HepG2 (cell line): ENCODE data around the gene TRIO. TPM values are rescaled to one million over a fixed set of nuclear protein-coding genes. Genes with fewer than 3 reads are reported as not detected.

ENCODE experiments used
- ATAC-seq: fragments of 200-7000 bp; cut with Tn5 transposase; 3 replicates; pipeline ENCODE4 v1.9.1; 2020; ENCODE audit warnings: mild to moderate bottlenecking, moderate library complexity
- BruUV-seq: library from RNA; stranded (reverse); fragments of 400-500 nt; replicated peaks from 2 replicates; lab custom pipeline; 2021; lab: Mats Ljungman, UMichigan
- CTCF ChIA-PET: fragments of 300-600 bp; formaldehyde crosslinking; extraction: SDS; loops from one replicate; lab custom pipeline; 2021; ENCODE audit warnings: low total read pairs, inconsistent platforms, low intra/inter-chr PET ratio; lab: Yijun Ruan, JAX
- POLR2A ChIA-PET: fragments of 350-600 bp; sonication (Branson Sonifier 250); formaldehyde crosslinking; loops from one replicate; lab custom pipeline; 2020; ENCODE audit warnings: antibody characterized with exemption, inconsistent platforms; lab: Yijun Ruan, JAX
- DNase-seq: peaks from one replicate; pipeline ENCODE4 v3.0.0-alpha.2; 2015; ENCODE audit warnings: low spot score
- FAIRE-seq: peaks from 3 replicates; lab custom pipeline; 2011; peaks lifted over from hg19 to GRCh38; lab: Jason Lieb, UNC
- H2AFZ ChIP-seq: one replicate; pipeline ENCODE4 v1.6.1; 2011; ENCODE audit warnings: low read length, inconsistent platforms
- H3K27ac ChIP-seq: fragments of 300-600 bp; 3 replicates; pipeline ENCODE4 v1.8.0; 2011; ENCODE audit warnings: mixed run types, mild to moderate bottlenecking, mixed read lengths, low read length, inconsistent platforms; ENCODE audit not compliant: insufficient read depth; ENCODE audit errors: extremely low read length
- H3K27me3 ChIP-seq, 2 experiments: fragments of 200-600 bp in 1 of 2; 2 replicates in 1 of 2; 3 replicates in 1 of 2; pipeline versions ENCODE4 v1.6.0 to v1.8.0; 2011; ENCODE audit warnings: low read length in 2 of 2, mild to moderate bottlenecking in 2 of 2, moderate library complexity in 2 of 2, inconsistent platforms in 1 of 2; ENCODE audit not compliant: insufficient read depth in 2 of 2, control insufficient read depth in 1 of 2
- H3K36me3 ChIP-seq, 2 experiments: fragments of 200-600 bp in 1 of 2; replicated peaks in 1 of 2; 2 replicates in 1 of 2; 3 replicates in 1 of 2; pipeline versions ENCODE4 v1.5.1 to v1.8.0; 2011; ENCODE audit warnings: low read length in 2 of 2, inconsistent platforms in 1 of 2; ENCODE audit not compliant: insufficient read depth in 2 of 2, control insufficient read depth in 1 of 2
- H3K4me1 ChIP-seq: 2 replicates; pipeline ENCODE4 v1.5.1; 2012; ENCODE audit warnings: low read length, inconsistent platforms; ENCODE audit not compliant: insufficient read depth
- H3K4me2 ChIP-seq: 2 replicates; pipeline ENCODE4 v1.6.0; 2011; ENCODE audit warnings: low read depth, low read length, inconsistent platforms
- H3K4me3 ChIP-seq, 3 experiments: fragments of 200-600 bp in 1 of 3; sonication (generic), shearing (Covaris generic) in 1 of 3; replicated peaks in 1 of 3; 2 replicates each; pipeline ENCODE4 v1.5.1; 2011 to 2016; ENCODE audit warnings: low read length in 3 of 3, inconsistent platforms in 2 of 3, low read depth in 2 of 3, mild to moderate bottlenecking in 2 of 3, control low read depth in 1 of 3, mixed read lengths in 1 of 3; ENCODE audit not compliant: insufficient read depth in 1 of 3
- H3K79me2 ChIP-seq: one replicate; pipeline ENCODE4 v1.6.1; 2011; ENCODE audit warnings: low read length, inconsistent platforms; ENCODE audit not compliant: insufficient read depth
- H3K9ac ChIP-seq: 2 replicates; pipeline ENCODE4 v1.6.0; 2011; ENCODE audit warnings: mild to moderate bottlenecking, low read depth, low read length, inconsistent platforms; ENCODE audit not compliant: insufficient read depth
- H3K9me3 ChIP-seq: 2 replicates; pipeline ENCODE4 v1.5.1; 2012; ENCODE audit warnings: mild to moderate bottlenecking, low read length
- H4K20me1 ChIP-seq: 2 replicates; pipeline ENCODE4 v1.6.0; 2011; ENCODE audit warnings: inconsistent platforms, mild to moderate bottlenecking, low read length, moderate library complexity; ENCODE audit not compliant: insufficient read depth
- DMTF1 ChIP-seq: sonication (generic); formaldehyde crosslinking; IDR thresholded peaks from 2 replicates; pipeline ENCODE4 v1.4.0; 2020; ENCODE audit warnings: mild to moderate bottlenecking, missing genetic modification reagents
- DZIP1 ChIP-seq: sonication (generic); formaldehyde crosslinking; IDR thresholded peaks from 2 replicates; pipeline ENCODE4 v1.5.0; 2020; ENCODE audit warnings: mild to moderate bottlenecking, missing genetic modification reagents
- ELF3 ChIP-seq: IDR thresholded peaks from 2 replicates; pipeline ENCODE4 v1.6.1; 2016; ENCODE audit warnings: missing genetic modification reagents, missing compliant biosample characterization
- ETV5 ChIP-seq: IDR thresholded peaks from 2 replicates; pipeline ENCODE4 v1.6.1; 2018; ENCODE audit warnings: missing biosample characterization, missing genetic modification reagents, inconsistent platforms, borderline replicate concordance
- HNRNPUL1 ChIP-seq: fragments of 200-400 bp; formaldehyde crosslinking; IDR thresholded peaks from 2 replicates; pipeline ENCODE4 v1.6.1; 2017; ENCODE audit warnings: low read depth, mild to moderate bottlenecking, low read length, moderate library complexity
- HOXA5 ChIP-seq: sonication (generic); formaldehyde crosslinking; IDR thresholded peaks from 2 replicates; pipeline ENCODE4 v1.4.0; 2020; ENCODE audit warnings: missing genetic modification reagents
- RFXAP ChIP-seq: sonication (generic); formaldehyde crosslinking; IDR thresholded peaks from 2 replicates; pipeline ENCODE4 v1.4.0; 2020; ENCODE audit warnings: missing genetic modification reagents, borderline replicate concordance
- SP2 ChIP-seq: sonication (generic); formaldehyde crosslinking; IDR thresholded peaks from 2 replicates; pipeline ENCODE4 v1.5.1; 2020; ENCODE audit warnings: mild to moderate bottlenecking, missing genetic modification reagents
- TSC22D2 ChIP-seq: sonication (generic); formaldehyde crosslinking; IDR thresholded peaks from 2 replicates; pipeline ENCODE4 v1.5.1; 2020; ENCODE audit warnings: missing genetic modification reagents, mild to moderate bottlenecking, borderline replicate concordance
- ZFP1 ChIP-seq: IDR thresholded peaks from 2 replicates; pipeline ENCODE4 v1.6.1; 2016
- ZMYM2 ChIP-seq: sonication (generic); formaldehyde crosslinking; IDR thresholded peaks from 2 replicates; pipeline ENCODE4 v1.8.0; 2022; ENCODE audit warnings: mild to moderate bottlenecking, missing genetic modification reagents
- ZNF205 ChIP-seq: IDR thresholded peaks from 2 replicates; pipeline ENCODE4 v1.6.1; 2018; ENCODE audit warnings: missing biosample characterization, missing genetic modification reagents
- ZNF468 ChIP-seq: sonication (generic); formaldehyde crosslinking; IDR thresholded peaks from 2 replicates; pipeline ENCODE4 v1.8.0; 2022; ENCODE audit warnings: mild to moderate bottlenecking, moderate library complexity, missing genetic modification reagents
- ZNF670 ChIP-seq: sonication (generic); formaldehyde crosslinking; IDR thresholded peaks from 2 replicates; pipeline ENCODE4 v1.8.0; 2022; ENCODE audit warnings: mild to moderate bottlenecking, missing genetic modification reagents, borderline replicate concordance
- ZNF768 ChIP-seq: sonication (generic); formaldehyde crosslinking; IDR thresholded peaks from 2 replicates; pipeline ENCODE4 v1.4.0; 2020; ENCODE audit warnings: missing genetic modification reagents
- ZSCAN25 ChIP-seq: sonication (generic); formaldehyde crosslinking; IDR thresholded peaks from 2 replicates; pipeline ENCODE4 v1.8.0; 2022; ENCODE audit warnings: mild to moderate bottlenecking, missing genetic modification reagents
- WGBS: methylation state at CpG from one replicate; pipeline ENCODE4 v1.1.6; 2017; ENCODE audit warnings: low lambda C conversion rate; 5-methylcytosine and 5-hydroxymethylcytosine counted together
- in situ Hi-C: cut with HindIII; loops from 2 replicates; pipeline ENCODE4 v1.10.0; 2017; ENCODE audit warnings: low pct_unique_long_range_greater_than_20kb; ENCODE audit not compliant: extremely low pct_ligation_motif_present
- intact Hi-C: fragments of 100-400 bp; cut with micrococcal nuclease; formaldehyde crosslinking; loops from one replicate; pipeline ENCODE4 v1.10.0; 2022; ENCODE audit not compliant: unreplicated experiment
- polyA plus RNA-seq, 8 experiments: library from polyadenylated mRNA; depleted of rRNA in 3 of 8; stranded (reverse) in 7 of 8; unstranded in 1 of 8; fragments of >200 nt; fragmentation: Illumina TruSeq in 4 of 8; extraction: Trizol in 4 of 8; gene quantifications; 2 replicates each; pipeline versions ENCODE4 v1.2.1 to v1.2.3, GENCODE V29; 2011 to 2016; ENCODE audit warnings: low read depth in 4 of 8, missing spikeins in 1 of 8, mixed read lengths in 1 of 8; ENCODE audit not compliant: insufficient read depth in 1 of 8
- total RNA-seq, 5 experiments: library from RNA; depleted of rRNA; stranded (reverse); fragments of >200 nt; fragmentation: Illumina TruSeq; extraction: Trizol; gene quantifications; 2 replicates each; pipeline ENCODE4 v1.2.3, GENCODE V29; 2016; ENCODE audit warnings: low read depth in 1 of 5
- TF ChIP-seq, protein P1 (sequence below): sonication (generic); formaldehyde crosslinking; IDR thresholded peaks from 2 replicates; pipeline ENCODE4 v1.4.0; 2020; ENCODE audit warnings: mild to moderate bottlenecking, missing genetic modification reagents

TRIO gene
- total and polyA plus RNA-seq, 2 of the 13 experiments (the other 11 are each of a cell fraction or from before 2014, with no cell fraction given): 45.2 to 45.9 TPM

DNA sequence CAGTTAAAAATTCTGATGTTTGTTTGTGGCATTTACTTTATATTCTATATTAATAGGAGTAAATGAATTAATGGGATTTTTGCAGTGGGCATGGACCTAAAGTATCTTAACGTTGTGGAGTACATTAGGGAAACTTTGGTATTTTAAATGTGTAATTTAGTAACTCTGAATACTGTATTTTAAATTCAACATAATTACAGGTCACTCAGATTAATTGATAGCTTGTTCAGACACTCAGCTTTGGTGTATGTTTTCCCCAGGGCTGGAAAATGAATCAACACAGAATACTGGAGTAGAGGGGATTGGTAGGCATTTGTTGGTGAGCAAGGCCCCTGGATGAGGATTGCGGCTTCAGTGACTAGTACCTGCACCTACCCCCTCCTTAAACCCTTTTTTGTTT, 117.5 kb downstream of the TRIO start:
- no peak overlapping the region for H2AFZ ChIP-seq

GRCh38 chr5:14261235-14261634, 118.1 kb downstream of the TRIO start:
- ATAC-seq (no peak), FAIRE-seq (no peak), DNase-seq (no peak)
- no peak overlapping the region for H3K9ac ChIP-seq
- 90% methylated on average over 4 of the region's 5 CpGs for WGBS
- no peak overlapping the region for H3K27ac ChIP-seq
- POLR2A ChIA-PET: no interaction called here
- no peak overlapping the region for H3K4me2 ChIP-seq
- peaks cover 81% of the 10 kb centered on the region for H3K79me2 ChIP-seq
- no peak overlapping the region for H3K4me3 ChIP-seq
- H3K36me3 ChIP-seq: no peaks in the 10 kb centered on the region
- peaks cover 55% of the 10 kb centered on the region for H3K4me1 ChIP-seq
- CTCF ChIA-PET: no interaction called here
- no peaks in the 10 kb centered on the region for H3K9me3 ChIP-seq
- in situ Hi-C loops: loop anchor here (10.0 kb wide), 1 partner anchor 116 kb away; the partner anchor contains the start of gene TRIO
- H4K20me1 ChIP-seq: peaks cover 17% of the 10 kb centered on the region
- no peak overlapping the region for H2AFZ ChIP-seq
- no peaks in the 10 kb centered on the region for H3K27me3 ChIP-seq
- intact Hi-C loops: no loop called here
- BruUV-seq: no TSS peak
- TF ChIP-seq ETV5 (CRISPR knock-in tag): no peak
- TF ChIP-seq ZMYM2 (CRISPR knock-in tag): no peak
- no peak for TF ChIP-seq RFXAP (CRISPR knock-in tag)
- TF ChIP-seq, protein P1, sequence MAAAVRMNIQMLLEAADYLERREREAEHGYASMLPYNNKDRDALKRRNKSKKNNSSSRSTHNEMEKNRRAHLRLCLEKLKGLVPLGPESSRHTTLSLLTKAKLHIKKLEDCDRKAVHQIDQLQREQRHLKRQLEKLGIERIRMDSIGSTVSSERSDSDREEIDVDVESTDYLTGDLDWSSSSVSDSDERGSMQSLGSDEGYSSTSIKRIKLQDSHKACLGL (CRISPR knock-in tag): no peak
- TF ChIP-seq ZSCAN25 (CRISPR knock-in tag): no peak
- TF ChIP-seq ZNF205: no peak
- TF ChIP-seq HNRNPUL1: no peak
- no peak for TF ChIP-seq ZNF468
- no peak for TF ChIP-seq ZFP1 (CRISPR knock-in tag)
- TF ChIP-seq DZIP1: no peak
- TF ChIP-seq ELF3 (CRISPR knock-in tag): no peak
- TF ChIP-seq DMTF1 (CRISPR knock-in tag): no peak
- TF ChIP-seq ZNF768: no peak

More for the DNA sequence above, 117.5 kb downstream of the TRIO start:
- Histone ChIP-seq H3K27me3 (no peaks in the 10 kb centered on the region), H3K9me3 (no peaks in the 10 kb centered on the region), H3K79me2 (peaks cover 80% of the 10 kb centered on the region), H3K27ac (no peak overlapping the region), H3K4me1 (peaks cover 55% of the 10 kb centered on the region), H3K4me2 (no peak overlapping the region), H3K9ac (no peak overlapping the region), H3K36me3 (no peaks in the 10 kb centered on the region), H4K20me1 (peaks cover 16% of the 10 kb centered on the region), H3K4me3 (no peak overlapping the region)
- ATAC-seq (no peak), FAIRE-seq (no peak)
- ChIA-PET POLR2A (no interaction called here), CTCF (no interaction called here)
- in situ Hi-C loops: loop anchor here (10.0 kb wide), 1 partner anchor 116 kb away; the partner anchor contains the start of gene TRIO
- intact Hi-C loops: no loop called here
- BruUV-seq: no TSS peak
- WGBS: 65% methylated on average over 2 of the region's 2 CpGs
- TF ChIP-seq ZNF670: no peak
- no peak for TF ChIP-seq SP2
- no peak for TF ChIP-seq HOXA5
- TF ChIP-seq TSC22D2 (CRISPR knock-in tag): no peak
- TF ChIP-seq, all 625 proteins: peak for 0
- DNase-seq: no peak
